Neural cell (in vitro differentiated cells): Measurements from ENCODE around the gene SLC9A1.

Experiments used
- EP300 ChIP-seq: fragments of 450-650 bp; conservative IDR thresholded peaks from 2 replicates; pipeline ENCODE4 v1.6.1; 2014; ENCODE audit warnings: antibody characterized with exemption, mild to moderate bottlenecking, moderate library complexity; ENCODE audit not compliant: poor library complexity, severe bottlenecking
- EZH2 ChIP-seq: fragments of 200-600, 300-800 bp; shearing (Covaris generic), sonication (generic); IDR thresholded peaks from 2 replicates; pipeline ENCODE4 v1.6.1; 2014; ENCODE audit warnings: antibody characterized with exemption, low read length, borderline replicate concordance, mild to moderate bottlenecking; ENCODE audit not compliant: insufficient read depth, poor library complexity, severe bottlenecking
- POLR2AphosphoS5 ChIP-seq: IDR thresholded peaks from 2 replicates; pipeline ENCODE4 v1.6.1; 2012
- RAD21 ChIP-seq: fragments of 450-650 bp; conservative IDR thresholded peaks from 2 replicates; pipeline ENCODE4 v1.6.1; 2014; ENCODE audit warnings: antibody characterized with exemption, mild to moderate bottlenecking, moderate library complexity
- SMC3 ChIP-seq: fragments of 450-650 bp; conservative IDR thresholded peaks from 2 replicates; pipeline ENCODE4 v1.6.1; 2014; ENCODE audit warnings: antibody characterized with exemption, mild to moderate bottlenecking, moderate library complexity; ENCODE audit not compliant: poor library complexity
- TF ChIP-seq, protein P1 (sequence below): fragments of 450-650 bp; IDR thresholded peaks from 2 replicates; pipeline ENCODE4 v1.5.1; 2014; ENCODE audit warnings: antibody characterized with exemption, mild to moderate bottlenecking, moderate library complexity; ENCODE audit not compliant: poor library complexity, severe bottlenecking
- TF ChIP-seq, protein P2 (sequence below): IDR thresholded peaks from 2 replicates; pipeline ENCODE4 v1.6.1; 2012; ENCODE audit warnings: borderline replicate concordance

DNA sequence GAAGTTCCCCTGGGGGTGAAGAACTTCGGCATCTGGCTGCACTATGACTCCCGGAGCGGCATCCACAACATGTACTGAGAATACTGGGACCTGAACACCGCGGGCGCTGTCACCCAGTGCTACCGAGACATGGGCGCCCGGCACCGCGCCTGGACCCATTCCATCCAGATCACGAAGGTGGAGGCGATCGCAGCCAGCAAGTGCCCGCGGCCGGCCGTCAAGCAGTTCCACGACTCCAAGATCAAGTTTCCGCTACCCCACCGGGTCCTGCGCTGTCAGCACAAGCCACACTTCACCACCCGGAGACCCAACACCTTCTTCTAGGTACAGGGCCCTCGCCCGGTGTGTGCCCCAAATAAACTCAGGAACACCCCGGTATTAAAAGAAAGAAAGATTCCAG, 22.0 kb upstream of the SLC9A1 start:
- TF ChIP-seq, protein P1, sequence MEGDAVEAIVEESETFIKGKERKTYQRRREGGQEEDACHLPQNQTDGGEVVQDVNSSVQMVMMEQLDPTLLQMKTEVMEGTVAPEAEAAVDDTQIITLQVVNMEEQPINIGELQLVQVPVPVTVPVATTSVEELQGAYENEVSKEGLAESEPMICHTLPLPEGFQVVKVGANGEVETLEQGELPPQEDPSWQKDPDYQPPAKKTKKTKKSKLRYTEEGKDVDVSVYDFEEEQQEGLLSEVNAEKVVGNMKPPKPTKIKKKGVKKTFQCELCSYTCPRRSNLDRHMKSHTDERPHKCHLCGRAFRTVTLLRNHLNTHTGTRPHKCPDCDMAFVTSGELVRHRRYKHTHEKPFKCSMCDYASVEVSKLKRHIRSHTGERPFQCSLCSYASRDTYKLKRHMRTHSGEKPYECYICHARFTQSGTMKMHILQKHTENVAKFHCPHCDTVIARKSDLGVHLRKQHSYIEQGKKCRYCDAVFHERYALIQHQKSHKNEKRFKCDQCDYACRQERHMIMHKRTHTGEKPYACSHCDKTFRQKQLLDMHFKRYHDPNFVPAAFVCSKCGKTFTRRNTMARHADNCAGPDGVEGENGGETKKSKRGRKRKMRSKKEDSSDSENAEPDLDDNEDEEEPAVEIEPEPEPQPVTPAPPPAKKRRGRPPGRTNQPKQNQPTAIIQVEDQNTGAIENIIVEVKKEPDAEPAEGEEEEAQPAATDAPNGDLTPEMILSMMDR = no peak
- TF ChIP-seq POLR2AphosphoS5 (no peak), EZH2 (no peak), EP300 (no peak), SMC3 (no peak), RAD21 (no peak)
- TF ChIP-seq, protein P2, sequence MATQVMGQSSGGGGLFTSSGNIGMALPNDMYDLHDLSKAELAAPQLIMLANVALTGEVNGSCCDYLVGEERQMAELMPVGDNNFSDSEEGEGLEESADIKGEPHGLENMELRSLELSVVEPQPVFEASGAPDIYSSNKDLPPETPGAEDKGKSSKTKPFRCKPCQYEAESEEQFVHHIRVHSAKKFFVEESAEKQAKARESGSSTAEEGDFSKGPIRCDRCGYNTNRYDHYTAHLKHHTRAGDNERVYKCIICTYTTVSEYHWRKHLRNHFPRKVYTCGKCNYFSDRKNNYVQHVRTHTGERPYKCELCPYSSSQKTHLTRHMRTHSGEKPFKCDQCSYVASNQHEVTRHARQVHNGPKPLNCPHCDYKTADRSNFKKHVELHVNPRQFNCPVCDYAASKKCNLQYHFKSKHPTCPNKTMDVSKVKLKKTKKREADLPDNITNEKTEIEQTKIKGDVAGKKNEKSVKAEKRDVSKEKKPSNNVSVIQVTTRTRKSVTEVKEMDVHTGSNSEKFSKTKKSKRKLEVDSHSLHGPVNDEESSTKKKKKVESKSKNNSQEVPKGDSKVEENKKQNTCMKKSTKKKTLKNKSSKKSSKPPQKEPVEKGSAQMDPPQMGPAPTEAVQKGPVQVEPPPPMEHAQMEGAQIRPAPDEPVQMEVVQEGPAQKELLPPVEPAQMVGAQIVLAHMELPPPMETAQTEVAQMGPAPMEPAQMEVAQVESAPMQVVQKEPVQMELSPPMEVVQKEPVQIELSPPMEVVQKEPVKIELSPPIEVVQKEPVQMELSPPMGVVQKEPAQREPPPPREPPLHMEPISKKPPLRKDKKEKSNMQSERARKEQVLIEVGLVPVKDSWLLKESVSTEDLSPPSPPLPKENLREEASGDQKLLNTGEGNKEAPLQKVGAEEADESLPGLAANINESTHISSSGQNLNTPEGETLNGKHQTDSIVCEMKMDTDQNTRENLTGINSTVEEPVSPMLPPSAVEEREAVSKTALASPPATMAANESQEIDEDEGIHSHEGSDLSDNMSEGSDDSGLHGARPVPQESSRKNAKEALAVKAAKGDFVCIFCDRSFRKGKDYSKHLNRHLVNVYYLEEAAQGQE = no peak
